HL-60 (cell line): ENCODE data around the gene GUSB.

ENCODE experiments used
- CTCF ChIP-seq: IDR thresholded peaks from one replicate; pipeline ENCODE4 v1.5.1; 2011; ENCODE audit warnings: low read length, control low read depth, inconsistent platforms; ENCODE audit not compliant: insufficient read depth
- GABPA ChIP-seq: IDR thresholded peaks from 2 replicates; pipeline ENCODE4 v1.6.1; 2012; ENCODE audit warnings: low read depth
- REST ChIP-seq: IDR thresholded peaks from 2 replicates; pipeline ENCODE4 v1.6.1; 2012; ENCODE audit warnings: low read depth; ENCODE audit not compliant: insufficient replicate concordance

DNA sequence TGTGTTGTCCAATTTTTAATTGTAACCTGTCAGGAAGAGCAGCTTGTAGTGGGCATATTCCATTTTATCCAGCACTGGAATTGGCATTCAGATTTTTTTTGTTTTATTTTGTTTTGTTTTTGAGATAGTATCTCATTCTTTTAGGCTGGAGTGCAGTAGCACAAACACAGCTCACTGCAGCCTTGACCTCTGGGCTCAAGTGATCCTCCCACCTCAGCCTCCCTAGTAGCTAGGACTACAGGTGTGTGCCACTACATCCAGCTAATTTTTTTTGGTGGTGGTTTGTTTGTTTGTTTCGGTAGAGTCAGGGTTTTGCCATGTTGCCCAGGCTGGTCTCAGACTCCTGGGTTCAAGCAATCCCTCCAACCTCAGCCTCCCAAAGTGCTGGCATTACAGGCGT lies 44.7 kb downstream of the GUSB start:
- TF ChIP-seq CTCF (no peak), GABPA (no peak), REST (no peak)
